HG02623 (cell line): ENCODE data around the gene ADNP.
"Not testable (repeated sequence)": the region's sequence is repeated elsewhere in the genome, so short reads cannot be mapped to it uniquely, and the experiment has no call there.

Experiments used
- ATAC-seq: cut with Tn5 transposase; IDR thresholded peaks from one replicate; pipeline ENCODE4 v1.9.1; 2021; ENCODE audit warnings: moderate library complexity; ENCODE audit not compliant: unreplicated experiment

Gene ADNP

GRCh38 chr20:50903353-50904051, 27.7 kb downstream of the ADNP start:
- ATAC-seq, result no peak

GRCh38 chr20:50901301-50901700, 29.9 kb downstream of the ADNP start:
- no peak for ATAC-seq

GRCh38 chr20:50900261-50900660, 31.0 kb downstream of the ADNP start:
- no peak for ATAC-seq

- no peak for ATAC-seq
These were observed 32.8 kb downstream of the ADNP start for GRCh38 chr20:50898475-50898874.

- no peak for ATAC-seq
These were observed 36.0 kb downstream of the ADNP start for GRCh38 chr20:50895111-50895830.

GRCh38 chr20:50893620-50894019, 37.6 kb downstream of the ADNP start:
- no peak for ATAC-seq

GRCh38 chr20:50892394-50892793, 38.8 kb downstream of the ADNP start:
- ATAC-seq, result no peak

- ATAC-seq, result no peak
These were observed 40.1 kb downstream of the ADNP start for GRCh38 chr20:50891138-50891537.

- no peak for ATAC-seq
These were observed 43.7 kb downstream of the ADNP start for GRCh38 chr20:50887576-50887975.

- no peak for ATAC-seq
These were observed 45.0 kb downstream of the ADNP start for GRCh38 chr20:50886184-50886790.

- no peak for ATAC-seq
These were observed 45.5 kb downstream of the ADNP start for GRCh38 chr20:50885781-50886180.

GRCh38 chr20:50885068-50885467, 46.2 kb downstream of the ADNP start:
- ATAC-seq, result no peak

GRCh38 chr20:50883856-50884255, 47.4 kb downstream of the ADNP start:
- ATAC-seq, result no peak

GRCh38 chr20:50881759-50882424, 49.3 kb downstream of the ADNP start:
- ATAC-seq, result not testable (repeated sequence)

- no peak for ATAC-seq
These were observed 51.3 kb downstream of the ADNP start for GRCh38 chr20:50879649-50880550.

GRCh38 chr20:50877232-50877743, 53.9 kb downstream of the ADNP start:
- ATAC-seq, result no peak

- no peak for ATAC-seq
These were observed 54.4 kb downstream of the ADNP start for GRCh38 chr20:50876816-50877215.

GRCh38 chr20:50876063-50876685, 55.1 kb downstream of the ADNP start:
- ATAC-seq, result no peak

GRCh38 chr20:50874758-50875665, 56.2 kb downstream of the ADNP start:
- no peak for ATAC-seq
